ENCODE results near the gene MYCBPAP. TPM values are rescaled to one million over a fixed set of nuclear protein-coding genes. Genes with fewer than 3 reads are reported as not detected.

MYCBPAP gene
- polyA plus RNA-seq, 3 donors: not detected

DNA sequence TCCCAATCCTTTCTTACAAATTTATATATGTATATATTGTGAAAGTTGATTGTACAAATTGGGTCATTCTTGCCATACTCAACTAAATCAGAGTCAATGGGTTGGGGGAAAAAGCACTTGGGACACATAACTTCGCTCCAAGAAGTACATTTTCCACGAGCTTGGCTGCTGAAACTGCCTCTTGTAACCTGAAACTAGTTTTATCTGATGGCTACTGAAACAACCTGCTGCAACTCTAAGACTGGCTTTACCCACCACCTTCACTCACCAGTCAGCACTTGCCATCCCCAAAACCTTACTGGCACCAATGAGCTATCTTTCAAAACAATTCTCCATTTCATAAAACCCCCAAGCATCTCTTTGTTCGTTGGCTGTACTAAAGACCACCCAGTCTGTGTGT lies 14.5 kb upstream of the MYCBPAP start:
- no peaks in the 10 kb centered on the region for H3K9me3 Mint-ChIP-seq
- Histone ChIP-seq H3K9me3 (replicated peaks in 1 of 2; ENCODE audit: control insufficient read depth in 1 of 2, insufficient read depth in 1 of 2, low read length in 2 of 2) (no peaks in the 10 kb centered on the region), H3K36me3 (replicated peaks in 1 of 2; ENCODE audit: control insufficient read depth in 1 of 2, insufficient read depth in 2 of 2, low read length in 2 of 2) (no peaks in the 10 kb centered on the region), H3K4me1 (ENCODE audit: control insufficient read depth in 1 of 2, insufficient read depth in 2 of 2, low read length in 2 of 2) (no peaks in the 10 kb centered on the region), H2AFZ (ENCODE audit: insufficient read depth, low read depth, low read length, poor library complexity, severe bottlenecking) (no peak overlapping the region), H3K4me3 (replicated peaks in 1 of 3; ENCODE audit: low read depth in 2 of 3, low read length in 3 of 3) (no peak overlapping the region), H3K79me2 (ENCODE audit: insufficient read depth, low read length) (no peaks in the 10 kb centered on the region), H4K20me1 (ENCODE audit: insufficient read depth, low read length) (no peaks in the 10 kb centered on the region), H3K4me2 (replicated peaks; ENCODE audit: extremely low read depth, low read length, poor library complexity, severe bottlenecking) (no peak overlapping the region), H3K9ac (ENCODE audit: insufficient read depth, low read length, poor library complexity, severe bottlenecking) (no peak overlapping the region), H3K27ac (ENCODE audit: low read depth in 1 of 2, low read length in 2 of 2) (no peak overlapping the region), H3K27me3 (ENCODE audit: control insufficient read depth in 2 of 2, insufficient read depth in 2 of 2, low read length in 2 of 2) (no peaks in the 10 kb centered on the region)
- intact Hi-C loops (cut with micrococcal nuclease): no loop called here
- no peak overlapping the region for H3K4me3 Mint-ChIP-seq
- no peak overlapping the region for H3K27ac Mint-ChIP-seq
- WGBS (ENCODE audit: insufficient coverage): 80% methylated on average over 2 of the region's 3 CpGs
- TF ChIP-seq CTCF (IDR thresholded peaks at IDR 0.05): no peak
- peaks cover 1 to 9% (median 4%) of the 10 kb centered on the region in 3 donors for H3K27me3 Mint-ChIP-seq (ENCODE audit: low read depth in 3 of 3)
- no peaks in the 10 kb centered on the region for H3K36me3 Mint-ChIP-seq
- H3K4me1 Mint-ChIP-seq: peaks cover 8% of the 10 kb centered on the region
- DNase-seq: no peak

DNA sequence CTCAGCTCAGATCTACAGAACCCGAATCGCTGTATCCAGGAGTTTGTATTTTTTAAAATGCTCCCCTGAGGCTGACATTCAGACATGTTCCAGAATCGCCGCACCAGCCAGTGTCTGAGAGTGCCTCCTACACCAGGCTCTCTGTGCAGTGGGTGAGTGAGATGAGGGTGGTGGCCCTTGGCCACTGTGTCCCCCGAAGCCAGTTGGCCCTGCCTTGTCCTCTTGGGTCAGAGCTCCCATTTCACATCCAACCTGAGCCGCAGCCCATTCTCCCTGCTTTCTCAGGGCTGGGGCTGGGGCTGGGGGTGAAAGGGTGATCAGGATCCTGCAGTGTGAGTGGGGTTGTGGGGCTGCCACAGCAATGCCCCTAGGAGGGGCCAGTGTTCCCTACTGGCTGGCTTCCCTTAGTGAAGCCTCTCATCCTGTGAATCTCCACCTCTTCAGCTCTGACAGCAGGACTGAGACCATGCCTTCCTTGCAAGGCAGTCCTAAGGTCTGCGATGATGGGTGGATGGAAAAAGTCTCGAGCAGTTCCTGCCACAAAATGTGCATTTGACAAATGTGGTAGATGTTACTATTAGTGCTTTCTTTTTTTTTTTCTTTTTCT lies 12.9 kb upstream of the MYCBPAP start:
- Histone ChIP-seq H2AFZ (ENCODE audit: insufficient read depth, low read depth, low read length, poor library complexity, severe bottlenecking) (no peak overlapping the region), H3K9me3 (replicated peaks in 1 of 2; ENCODE audit: control insufficient read depth in 1 of 2, insufficient read depth in 1 of 2, low read length in 2 of 2) (no peaks in the 10 kb centered on the region), H3K4me1 (ENCODE audit: control insufficient read depth in 1 of 2, insufficient read depth in 2 of 2, low read length in 2 of 2) (no peaks in the 10 kb centered on the region), H3K9ac (ENCODE audit: insufficient read depth, low read length, poor library complexity, severe bottlenecking) (no peak overlapping the region), H3K79me2 (ENCODE audit: insufficient read depth, low read length) (no peaks in the 10 kb centered on the region), H4K20me1 (ENCODE audit: insufficient read depth, low read length) (no peaks in the 10 kb centered on the region), H3K4me3 (replicated peaks in 1 of 3; ENCODE audit: low read depth in 2 of 3, low read length in 3 of 3) (no peak overlapping the region), H3K4me2 (replicated peaks; ENCODE audit: extremely low read depth, low read length, poor library complexity, severe bottlenecking) (no peak overlapping the region), H3K27me3 (ENCODE audit: control insufficient read depth in 2 of 2, insufficient read depth in 2 of 2, low read length in 2 of 2) (no peaks in the 10 kb centered on the region), H3K36me3 (replicated peaks in 1 of 2; ENCODE audit: control insufficient read depth in 1 of 2, insufficient read depth in 2 of 2, low read length in 2 of 2) (no peaks in the 10 kb centered on the region), H3K27ac (ENCODE audit: low read depth in 1 of 2, low read length in 2 of 2) (no peak overlapping the region)
- peaks cover 4% of the 10 kb centered on the region for H3K4me1 Mint-ChIP-seq
- H3K27ac Mint-ChIP-seq: no peak overlapping the region
- peaks cover 1 to 8% (median 4%) of the 10 kb centered on the region in 3 donors for H3K27me3 Mint-ChIP-seq (ENCODE audit: low read depth in 3 of 3)
- H3K4me3 Mint-ChIP-seq: no peak overlapping the region
- H3K36me3 Mint-ChIP-seq: no peaks in the 10 kb centered on the region
- intact Hi-C loops (cut with micrococcal nuclease): no loop called here
- no peaks in the 10 kb centered on the region for H3K9me3 Mint-ChIP-seq
- no peak for DNase-seq
- no peak for TF ChIP-seq CTCF (IDR thresholded peaks at IDR 0.05)
- no CpG with 5 or more reads among the region's 8 CpGs for WGBS (ENCODE audit: insufficient coverage)
